ENCODE data around the gene BRD9. TPM values are rescaled to one million over a fixed set of nuclear protein-coding genes. Genes with fewer than 3 reads are reported as not detected.
"Not testable (repeated sequence)": the region's sequence is repeated elsewhere in the genome, so short reads cannot be mapped to it uniquely, and the experiment has no call there.

BRD9 gene
- total RNA-seq, 1 experiment from 2014 or later: 43.1 TPM

- in situ Hi-C loops (cut with HindIII; ENCODE audit: low pct_unique_long_range_greater_than_20kb, low sequenced_read_pairs); DNase-seq (ENCODE audit: low read depth, low spot score): not testable (repeated sequence)
These were observed 48.7 kb downstream of the BRD9 start for GRCh38 chr5:843926-844325.

GRCh38 chr5:843371-843770, 49.2 kb downstream of the BRD9 start:
- DNase-seq (ENCODE audit: low read depth, low spot score); in situ Hi-C loops (cut with HindIII; ENCODE audit: low pct_unique_long_range_greater_than_20kb, low sequenced_read_pairs): not testable (repeated sequence)

DNA sequence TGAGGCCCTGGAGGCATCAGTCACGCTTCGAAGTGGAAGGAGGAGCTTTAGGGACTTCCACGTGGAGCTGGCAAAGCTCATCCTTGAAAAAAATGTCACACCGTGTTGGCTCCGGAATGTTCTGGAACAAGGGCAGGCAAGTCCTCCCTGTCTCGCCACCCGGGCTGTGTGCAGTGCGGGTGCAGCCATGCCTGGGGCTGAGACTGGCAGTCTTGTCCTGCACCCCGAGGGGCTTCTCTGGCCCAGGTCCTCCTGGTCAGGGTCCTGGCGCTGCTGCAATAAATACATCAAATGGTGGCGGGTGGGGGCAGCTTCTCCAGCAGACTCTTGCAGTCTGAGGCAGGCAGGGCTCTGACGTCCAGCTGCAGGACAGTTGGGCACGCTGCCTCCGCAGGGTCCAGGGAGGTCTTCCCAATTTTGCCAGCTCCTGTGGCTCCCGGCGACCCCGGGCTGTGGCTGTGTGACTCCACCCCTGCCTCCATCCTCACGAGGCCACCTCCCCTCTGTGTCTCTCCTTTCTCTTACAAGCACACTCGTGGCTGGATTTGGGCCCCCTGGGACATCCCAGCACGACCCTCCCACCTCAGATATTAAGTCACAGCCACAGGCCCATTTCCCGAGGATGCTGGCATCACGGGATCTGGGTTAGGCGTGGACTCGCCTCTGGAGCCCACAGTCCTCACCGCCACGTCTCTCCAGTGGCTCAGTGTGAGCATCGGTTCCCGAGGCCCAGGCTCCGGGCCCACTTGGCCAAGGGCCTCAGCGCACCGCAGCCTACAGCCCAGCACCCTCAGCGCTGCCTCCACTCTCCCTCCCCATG, 50.0 kb downstream of the BRD9 start:
- DNase-seq (ENCODE audit: low read depth, low spot score): not testable (repeated sequence)

DNA sequence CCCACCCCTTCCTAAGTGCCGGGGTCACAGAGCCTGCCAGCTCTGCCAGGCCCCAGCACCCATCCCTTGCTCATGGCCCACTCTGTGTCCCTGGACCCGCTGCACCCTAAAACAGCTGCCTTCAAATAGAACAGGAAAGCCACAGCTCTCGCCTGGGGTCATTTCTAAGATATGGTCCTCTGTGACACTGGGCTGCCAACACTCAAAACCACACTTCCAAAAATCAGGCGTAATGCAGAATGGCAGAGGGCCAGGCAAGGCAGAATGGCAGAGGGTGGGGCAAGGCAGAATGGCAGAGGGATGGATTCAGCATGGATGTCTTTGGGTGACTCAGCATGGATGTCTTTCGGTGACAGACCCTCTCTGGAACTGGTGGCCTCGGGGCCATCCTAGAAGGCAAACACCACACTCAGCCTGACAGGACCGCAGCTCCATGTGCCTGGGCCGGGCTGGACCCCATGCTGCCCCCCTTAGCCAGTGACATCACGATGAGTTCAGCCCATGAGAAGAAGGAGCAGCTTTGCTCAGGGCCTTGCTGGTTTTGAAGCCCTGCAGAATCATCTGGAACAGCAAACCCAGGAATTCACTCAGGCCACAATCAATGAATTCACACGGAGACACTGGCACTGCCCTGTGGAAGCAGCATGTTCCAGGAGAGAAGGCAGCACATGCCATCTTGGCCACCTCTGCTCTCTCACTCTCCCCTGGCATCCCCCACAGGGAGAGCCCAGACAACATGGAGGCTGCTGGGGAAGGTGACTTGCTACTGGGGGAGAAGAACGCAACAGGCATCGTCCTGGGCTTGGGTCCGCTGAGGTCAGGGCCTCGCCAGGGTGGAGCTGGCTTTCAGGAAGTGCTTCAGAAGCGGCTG, 50.8 kb downstream of the BRD9 start:
- DNase-seq (ENCODE audit: low read depth, low spot score); in situ Hi-C loops (cut with HindIII; ENCODE audit: low pct_unique_long_range_greater_than_20kb, low sequenced_read_pairs): not testable (repeated sequence)

More for the DNA sequence above, 50.0 kb downstream of the BRD9 start:
- in situ Hi-C loops (cut with HindIII; ENCODE audit: low pct_unique_long_range_greater_than_20kb, low sequenced_read_pairs): not testable (repeated sequence)

DNA sequence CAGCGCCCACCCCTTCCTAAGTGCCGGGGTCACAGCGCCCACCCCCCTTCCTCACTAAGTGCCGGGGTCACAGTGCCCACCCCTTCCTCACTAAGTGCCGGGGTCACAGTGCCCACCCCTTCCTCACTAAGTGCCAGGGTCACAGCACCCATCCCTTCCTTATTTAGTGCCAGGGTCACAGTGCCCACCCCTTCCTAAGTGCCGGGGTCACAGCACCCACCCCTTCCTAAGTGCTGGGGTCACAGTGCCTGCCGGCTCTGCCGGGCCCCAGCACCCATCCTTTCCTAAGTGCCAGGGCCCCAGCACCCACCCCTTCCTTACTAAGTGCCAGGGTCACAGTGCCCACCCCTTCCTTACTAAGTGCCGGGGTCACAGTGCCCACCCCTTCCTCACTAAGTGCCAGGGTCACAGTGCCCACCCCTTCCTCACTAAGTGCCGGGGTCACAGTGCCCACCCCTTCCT, 51.6 kb downstream of the BRD9 start:
- in situ Hi-C loops (cut with HindIII; ENCODE audit: low pct_unique_long_range_greater_than_20kb, low sequenced_read_pairs): not testable (repeated sequence)

GRCh38 chr5:840118-840973, 52.3 kb downstream of the BRD9 start:
- DNase-seq (ENCODE audit: low read depth, low spot score); in situ Hi-C loops (cut with HindIII; ENCODE audit: low pct_unique_long_range_greater_than_20kb, low sequenced_read_pairs): not testable (repeated sequence)

More for the DNA sequence above, 51.6 kb downstream of the BRD9 start:
- DNase-seq (ENCODE audit: low read depth, low spot score): not testable (repeated sequence)

DNA sequence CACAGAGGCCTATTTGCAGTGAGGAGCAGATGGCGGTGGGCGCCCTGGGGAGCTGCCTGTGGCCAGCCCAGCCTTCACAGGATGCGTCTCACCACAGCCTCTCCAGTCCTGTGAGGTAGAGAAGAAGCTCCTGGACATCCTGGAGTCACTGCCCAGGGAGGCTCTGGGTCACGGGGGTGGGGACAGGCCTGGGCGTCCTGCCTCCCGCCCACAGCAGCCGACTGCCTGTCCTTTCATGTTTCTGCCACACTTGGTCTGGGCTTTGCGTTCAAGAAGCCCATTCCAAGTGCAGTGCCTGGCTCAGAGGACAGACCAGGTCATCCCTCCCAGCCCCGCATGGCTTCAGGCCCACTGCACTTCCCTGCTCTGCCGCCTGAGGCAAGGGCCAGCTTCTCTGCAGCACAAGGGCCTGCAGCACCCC, 54.2 kb downstream of the BRD9 start:
- in situ Hi-C loops (cut with HindIII; ENCODE audit: low pct_unique_long_range_greater_than_20kb, low sequenced_read_pairs); DNase-seq (ENCODE audit: low read depth, low spot score): not testable (repeated sequence)

DNA sequence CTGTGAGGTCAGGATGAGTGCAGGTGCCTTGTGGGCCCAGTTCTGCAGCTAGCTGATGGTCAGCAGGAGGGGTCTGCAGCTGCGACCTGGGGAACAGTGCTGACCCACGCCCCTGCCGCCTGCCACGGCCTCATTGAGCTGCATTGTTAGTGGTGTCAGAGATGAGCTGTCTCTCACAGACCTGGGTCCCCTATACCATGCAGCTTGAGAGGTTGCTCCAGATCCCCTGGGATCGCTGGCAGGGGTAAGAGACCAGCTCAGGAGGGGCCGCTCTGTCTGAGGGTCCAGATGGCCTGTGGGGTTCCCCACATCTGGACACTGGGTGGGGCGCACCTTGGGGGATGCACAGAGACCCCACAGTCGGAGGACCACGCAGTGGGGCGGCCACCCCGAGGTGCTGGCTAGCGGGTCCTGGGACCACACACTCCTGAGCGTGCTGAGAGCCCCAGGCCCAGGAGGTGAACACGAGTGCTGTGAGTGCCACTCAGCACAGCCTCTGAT, 54.9 kb downstream of the BRD9 start:
- DNase-seq (ENCODE audit: low read depth, low spot score); in situ Hi-C loops (cut with HindIII; ENCODE audit: low pct_unique_long_range_greater_than_20kb, low sequenced_read_pairs): not testable (repeated sequence)

GRCh38 chr5:835933-836612, 56.5 kb downstream of the BRD9 start:
- in situ Hi-C loops (cut with HindIII; ENCODE audit: low pct_unique_long_range_greater_than_20kb, low sequenced_read_pairs); DNase-seq (ENCODE audit: low read depth, low spot score): not testable (repeated sequence)

DNA sequence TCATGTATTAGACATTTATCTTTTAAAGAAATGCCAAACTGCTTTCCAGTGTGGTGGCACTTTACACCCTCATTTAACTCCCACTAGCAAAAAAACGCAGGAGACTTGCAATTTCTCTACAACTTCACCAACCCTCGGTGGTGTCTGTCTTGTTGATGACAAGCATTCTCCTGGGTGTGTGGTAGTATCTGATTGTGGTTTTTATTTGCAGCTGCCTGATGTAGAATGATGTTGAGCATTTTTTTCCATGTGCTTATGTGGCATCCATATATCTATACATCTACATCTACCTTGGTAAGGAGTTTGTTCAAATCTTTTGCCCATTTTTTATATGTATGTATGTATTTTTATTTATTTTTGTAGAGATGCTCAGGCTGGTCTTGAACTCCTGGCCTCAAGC, 58.6 kb downstream of the BRD9 start:
- in situ Hi-C loops (cut with HindIII; ENCODE audit: low pct_unique_long_range_greater_than_20kb, low sequenced_read_pairs); DNase-seq (ENCODE audit: low read depth, low spot score): not testable (repeated sequence)

DNA sequence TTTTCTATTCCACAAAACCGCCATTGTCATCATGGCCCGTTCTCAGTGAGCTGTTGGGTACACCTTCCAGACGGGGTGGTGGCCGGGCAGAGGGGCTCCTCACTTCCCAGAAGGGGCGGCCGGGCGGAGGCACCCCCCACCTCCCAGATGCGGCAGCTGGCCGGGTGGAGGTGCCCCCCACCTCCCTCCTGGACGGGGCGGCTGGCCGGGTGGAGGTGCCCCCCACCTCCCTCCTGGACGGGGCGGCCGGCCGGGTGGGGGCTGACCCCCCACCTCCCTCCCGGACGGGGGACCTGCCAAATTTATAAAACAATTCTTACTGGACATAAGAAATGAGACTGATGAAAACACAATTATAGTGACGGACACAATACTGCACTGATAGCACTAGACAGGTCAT, 64.4 kb downstream of the BRD9 start:
- DNase-seq (ENCODE audit: low read depth, low spot score); in situ Hi-C loops (cut with HindIII; ENCODE audit: low pct_unique_long_range_greater_than_20kb, low sequenced_read_pairs): not testable (repeated sequence)

DNA sequence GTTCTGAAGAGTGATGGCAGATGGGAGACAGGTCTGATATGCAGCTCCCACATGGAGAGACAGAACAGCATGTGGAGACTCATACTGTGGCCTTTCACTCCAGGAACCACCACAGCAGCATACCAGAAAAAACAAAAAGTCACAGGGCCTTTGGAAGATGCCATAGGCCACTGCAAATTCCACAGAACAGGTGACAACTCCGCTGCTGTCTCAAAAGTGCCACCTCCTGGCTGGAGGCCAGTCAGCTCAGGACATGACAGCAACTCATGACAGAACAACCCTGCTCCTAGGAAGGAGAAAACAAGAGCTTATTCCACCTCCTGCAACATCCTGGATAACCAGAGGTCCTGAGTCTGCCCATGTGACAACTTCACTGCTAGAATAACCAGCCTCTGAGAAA, 67.1 kb downstream of the BRD9 start:
- in situ Hi-C loops (cut with HindIII; ENCODE audit: low pct_unique_long_range_greater_than_20kb, low sequenced_read_pairs); DNase-seq (ENCODE audit: low read depth, low spot score): not testable (repeated sequence)

DNA sequence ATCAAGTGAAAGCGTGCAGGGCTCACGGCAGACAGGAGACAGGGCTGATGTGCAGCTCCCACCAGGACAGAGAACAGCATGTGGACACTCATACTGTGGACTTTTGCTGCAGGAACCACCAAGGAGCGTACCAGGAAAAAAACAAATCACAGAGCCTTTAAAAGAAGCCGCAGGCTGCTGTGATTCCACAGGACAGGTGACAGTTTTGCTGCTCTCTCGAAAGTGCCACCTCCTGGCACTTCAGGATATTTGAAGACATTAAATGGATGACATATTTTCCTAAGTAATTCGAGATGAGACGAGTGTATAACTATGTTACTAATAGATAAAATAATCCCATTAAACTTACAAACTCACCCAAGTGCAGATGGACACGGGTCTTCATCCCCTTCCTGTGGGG, 71.1 kb downstream of the BRD9 start:
- in situ Hi-C loops (cut with HindIII; ENCODE audit: low pct_unique_long_range_greater_than_20kb, low sequenced_read_pairs): no loop called here
- no peak for DNase-seq (ENCODE audit: low read depth, low spot score)

- no peak for DNase-seq (ENCODE audit: low read depth, low spot score)
- in situ Hi-C loops (cut with HindIII; ENCODE audit: low pct_unique_long_range_greater_than_20kb, low sequenced_read_pairs): no loop called here
These were observed 72.4 kb downstream of the BRD9 start for GRCh38 chr5:820245-820644.

DNA sequence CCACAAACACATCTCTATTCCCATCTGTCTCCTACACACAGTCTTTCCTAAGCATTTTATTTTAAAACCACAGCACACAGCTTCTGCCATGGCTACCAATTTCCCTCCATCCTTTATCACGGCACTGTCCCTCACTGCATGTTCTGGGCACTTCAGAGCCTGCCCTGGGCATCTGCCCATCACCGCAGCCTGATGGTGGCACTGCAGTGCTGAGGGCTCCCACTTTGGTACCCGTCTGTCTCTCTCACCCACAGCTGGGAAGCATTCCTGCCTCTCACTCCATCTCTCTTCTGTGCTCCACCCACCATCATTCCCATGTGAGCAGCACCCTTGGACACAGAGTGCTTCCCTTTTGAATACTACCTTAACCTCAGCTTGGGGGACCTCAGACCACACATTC, 73.5 kb downstream of the BRD9 start:
- in situ Hi-C loops (cut with HindIII; ENCODE audit: low pct_unique_long_range_greater_than_20kb, low sequenced_read_pairs): no loop called here
- DNase-seq (ENCODE audit: low read depth, low spot score): no peak

DNA sequence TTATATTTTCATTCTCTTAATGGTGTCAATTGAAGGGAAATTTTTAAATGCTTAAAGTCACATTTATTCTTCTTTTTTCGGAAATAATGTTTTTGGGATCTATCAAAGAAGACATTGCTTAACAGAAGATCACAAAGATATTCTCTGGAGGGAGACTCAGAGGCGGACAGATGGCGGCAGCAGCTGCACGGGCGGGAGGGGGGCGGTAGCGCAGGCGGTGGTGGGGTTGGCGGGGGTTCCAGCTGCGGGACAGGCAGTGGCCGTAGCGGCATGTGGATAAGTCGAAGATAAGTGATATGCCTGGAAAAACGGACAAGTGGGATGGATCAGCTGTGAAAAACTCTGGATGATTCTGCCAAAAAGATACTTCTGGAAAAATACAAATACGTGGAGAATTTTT, 76.4 kb downstream of the BRD9 start:
- in situ Hi-C loops (cut with HindIII; ENCODE audit: low pct_unique_long_range_greater_than_20kb, low sequenced_read_pairs): no loop called here
- no peak for DNase-seq (ENCODE audit: low read depth, low spot score)

GRCh38 chr5:815449-815848, 77.2 kb downstream of the BRD9 start:
- in situ Hi-C loops (cut with HindIII; ENCODE audit: low pct_unique_long_range_greater_than_20kb, low sequenced_read_pairs): no loop called here
- no peak for DNase-seq (ENCODE audit: low read depth, low spot score)

Data from SK-MEL-5 (cell line).